Measurements from ENCODE around the gene RIT2. TPM values are rescaled to one million over a fixed set of nuclear protein-coding genes. Genes with fewer than 3 reads are reported as not detected.

The RIT2 gene
- total RNA-seq, 4 donors from 2014 or later = not detected

DNA sequence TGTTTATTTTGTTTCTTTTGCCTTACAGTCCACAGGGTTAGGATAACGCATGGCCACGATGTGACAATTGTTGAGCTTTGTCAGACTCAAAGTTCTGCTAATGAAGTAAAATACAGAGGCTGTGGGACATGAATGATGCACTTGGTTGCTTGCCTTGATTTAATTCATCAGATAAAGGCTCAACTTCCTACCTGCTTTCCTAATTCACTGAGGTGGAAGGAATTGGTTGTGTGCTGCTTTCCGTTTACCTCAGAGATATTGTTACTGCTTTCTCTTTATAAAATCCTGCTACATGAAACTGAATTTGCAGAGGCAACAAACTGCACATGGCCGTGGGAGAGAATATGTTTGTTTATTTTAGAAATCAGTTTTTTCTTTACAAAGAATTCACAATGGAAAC lies 6.6 kb downstream of the RIT2 start:
- H3K4me1 ChIP-seq = no peaks in the 10 kb centered on the region
- ATAC-seq = no peak
- DNase-seq = no peak

DNA sequence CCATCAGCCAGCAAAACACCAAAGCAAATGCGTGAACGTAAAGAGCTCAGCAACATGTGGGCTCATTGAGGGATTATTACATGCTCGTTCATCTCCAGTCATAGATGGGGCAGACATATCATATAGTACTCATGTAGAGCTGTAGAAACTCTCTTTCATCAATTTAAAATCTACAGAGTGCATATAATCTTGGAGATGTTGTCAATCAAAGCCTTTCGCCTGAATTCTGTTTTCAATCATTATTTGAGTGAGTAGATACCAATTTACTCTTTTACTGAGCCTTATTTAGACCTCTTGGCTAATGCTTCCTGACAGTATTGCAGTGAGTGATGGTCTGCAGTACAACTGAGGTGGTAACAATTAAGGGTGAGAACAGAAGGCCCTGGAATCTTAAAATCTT lies 7.0 kb downstream of the RIT2 start:
- in situ Hi-C loops (cut with MboI; ENCODE audit: low sequenced_read_pairs in 4 of 4) (no loop called here), intact Hi-C loops (cut with DNase I; ENCODE audit: low total_unique reads) (no loop called here)
- Histone ChIP-seq H3K4me3 (no peak overlapping the region), H3K27me3 (no peaks in the 10 kb centered on the region), H3K4me1 (no peaks in the 10 kb centered on the region), H3K27ac (no peak overlapping the region), H3K36me3 (no peaks in the 10 kb centered on the region), H3K9me3 (no peaks in the 10 kb centered on the region)
- no peak for TF ChIP-seq POLR2A (IDR thresholded peaks at IDR 0.05)
- TF ChIP-seq, protein P1, sequence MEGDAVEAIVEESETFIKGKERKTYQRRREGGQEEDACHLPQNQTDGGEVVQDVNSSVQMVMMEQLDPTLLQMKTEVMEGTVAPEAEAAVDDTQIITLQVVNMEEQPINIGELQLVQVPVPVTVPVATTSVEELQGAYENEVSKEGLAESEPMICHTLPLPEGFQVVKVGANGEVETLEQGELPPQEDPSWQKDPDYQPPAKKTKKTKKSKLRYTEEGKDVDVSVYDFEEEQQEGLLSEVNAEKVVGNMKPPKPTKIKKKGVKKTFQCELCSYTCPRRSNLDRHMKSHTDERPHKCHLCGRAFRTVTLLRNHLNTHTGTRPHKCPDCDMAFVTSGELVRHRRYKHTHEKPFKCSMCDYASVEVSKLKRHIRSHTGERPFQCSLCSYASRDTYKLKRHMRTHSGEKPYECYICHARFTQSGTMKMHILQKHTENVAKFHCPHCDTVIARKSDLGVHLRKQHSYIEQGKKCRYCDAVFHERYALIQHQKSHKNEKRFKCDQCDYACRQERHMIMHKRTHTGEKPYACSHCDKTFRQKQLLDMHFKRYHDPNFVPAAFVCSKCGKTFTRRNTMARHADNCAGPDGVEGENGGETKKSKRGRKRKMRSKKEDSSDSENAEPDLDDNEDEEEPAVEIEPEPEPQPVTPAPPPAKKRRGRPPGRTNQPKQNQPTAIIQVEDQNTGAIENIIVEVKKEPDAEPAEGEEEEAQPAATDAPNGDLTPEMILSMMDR (IDR thresholded peaks at IDR 0.05 in 4 of 5, conservative IDR thresholded peaks at IDR 0.05 in 1 of 5) = no peak
- ATAC-seq (no peak), DNase-seq (no peak)

More for the DNA sequence above, 6.6 kb downstream of the RIT2 start:
- no peak overlapping the region for H3K27ac ChIP-seq
- H3K27me3 ChIP-seq = no peaks in the 10 kb centered on the region
- H3K36me3 ChIP-seq = no peaks in the 10 kb centered on the region
- no peak overlapping the region for H3K4me3 ChIP-seq
- in situ Hi-C loops (cut with MboI; ENCODE audit: low sequenced_read_pairs in 4 of 4) = no loop called here
- no peaks in the 10 kb centered on the region for H3K9me3 ChIP-seq
- TF ChIP-seq, protein P1 (IDR thresholded peaks at IDR 0.05 in 4 of 5, conservative IDR thresholded peaks at IDR 0.05 in 1 of 5) = no peak
- no peak for TF ChIP-seq POLR2A (IDR thresholded peaks at IDR 0.05)
- intact Hi-C loops (cut with DNase I; ENCODE audit: low total_unique reads) = no loop called here

DNA sequence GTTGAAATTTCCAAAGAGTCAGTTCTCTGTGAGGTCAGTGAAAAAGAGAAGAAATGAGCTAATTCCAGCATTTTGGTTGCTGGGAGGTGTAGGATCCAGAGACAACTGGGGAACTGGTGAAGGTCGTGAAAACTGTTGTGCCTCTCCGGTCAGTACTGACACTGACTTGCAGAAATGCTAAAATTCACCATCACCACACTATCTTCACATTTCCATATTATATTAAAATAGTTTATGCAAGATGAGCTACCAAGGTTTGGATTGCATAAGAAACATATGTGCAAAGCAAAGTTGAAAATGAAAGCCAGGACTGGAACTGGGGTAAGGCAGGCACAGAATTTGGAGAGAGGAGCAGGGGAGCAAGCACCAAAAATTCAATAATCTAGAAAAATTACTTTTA lies 21.8 kb downstream of the RIT2 start:
- H3K9me3 ChIP-seq = no peaks in the 10 kb centered on the region
- no peak for DNase-seq
- no peak for ATAC-seq
- H3K36me3 ChIP-seq = no peaks in the 10 kb centered on the region
- intact Hi-C loops (cut with DNase I; ENCODE audit: low total_unique reads) (no loop called here), in situ Hi-C loops (cut with MboI; ENCODE audit: low sequenced_read_pairs in 4 of 4) (no loop called here)
- H3K27ac ChIP-seq = no peak overlapping the region
- TF ChIP-seq POLR2A (IDR thresholded peaks at IDR 0.05) = no peak
- TF ChIP-seq, protein P1 (IDR thresholded peaks at IDR 0.05 in 4 of 5, conservative IDR thresholded peaks at IDR 0.05 in 1 of 5) = no peak
- H3K27me3 ChIP-seq = no peaks in the 10 kb centered on the region
- H3K4me1 ChIP-seq = no peaks in the 10 kb centered on the region
- H3K4me3 ChIP-seq = no peak overlapping the region

DNA sequence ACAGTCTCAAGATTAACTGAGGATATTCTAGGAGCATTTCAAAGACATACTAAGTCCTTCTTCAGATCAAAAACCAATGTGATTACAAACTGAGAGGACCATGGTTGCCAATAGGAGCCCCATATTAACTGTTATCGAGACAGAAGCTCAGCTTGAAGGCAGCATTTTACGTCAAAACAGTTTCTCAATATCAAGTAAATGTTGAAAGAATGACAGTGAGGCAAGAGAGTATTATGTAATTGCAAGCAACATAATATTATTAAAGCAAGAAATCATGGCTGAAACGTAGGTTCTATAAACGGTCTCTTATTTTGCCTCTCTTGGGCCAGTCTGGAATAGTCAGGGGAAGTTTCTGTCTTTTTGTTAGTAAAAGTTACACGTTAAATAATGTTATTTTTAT lies 22.9 kb downstream of the RIT2 start:
- TF ChIP-seq, protein P1 (IDR thresholded peaks at IDR 0.05 in 4 of 5, conservative IDR thresholded peaks at IDR 0.05 in 1 of 5) = no peak
- TF ChIP-seq POLR2A (IDR thresholded peaks at IDR 0.05) = no peak
- intact Hi-C loops (cut with DNase I; ENCODE audit: low total_unique reads) = no loop called here
- no peaks in the 10 kb centered on the region for H3K9me3 ChIP-seq
- ATAC-seq (no peak), DNase-seq (no peak)
- in situ Hi-C loops (cut with MboI; ENCODE audit: low sequenced_read_pairs in 4 of 4) = no loop called here
- H3K4me3 ChIP-seq = no peak overlapping the region
- no peak overlapping the region for H3K27ac ChIP-seq
- no peaks in the 10 kb centered on the region for H3K27me3 ChIP-seq
- no peaks in the 10 kb centered on the region for H3K36me3 ChIP-seq
- no peaks in the 10 kb centered on the region for H3K4me1 ChIP-seq

DNA sequence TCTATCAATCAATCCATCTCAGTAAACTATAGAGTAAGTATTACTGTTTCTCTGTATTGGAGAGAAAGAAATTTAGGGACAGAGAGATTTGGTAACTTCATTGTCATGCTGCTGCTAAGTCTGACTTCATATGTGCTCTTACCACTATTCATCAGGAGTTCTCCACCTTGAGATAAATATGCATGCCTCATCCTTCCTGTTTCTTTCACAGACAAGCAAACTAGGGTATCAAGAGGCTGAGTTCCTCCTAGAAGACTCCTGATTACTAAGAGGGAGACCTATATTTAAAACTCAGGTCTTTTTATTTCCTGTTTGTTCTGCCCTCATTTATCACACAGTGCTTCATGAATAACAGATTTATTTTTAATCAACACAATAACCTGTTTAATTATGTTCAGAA lies 34.1 kb downstream of the RIT2 start:
- H3K27me3 ChIP-seq = no peaks in the 10 kb centered on the region
- H3K9me3 ChIP-seq = no peaks in the 10 kb centered on the region
- H3K4me1 ChIP-seq = no peaks in the 10 kb centered on the region
- in situ Hi-C loops (cut with MboI; ENCODE audit: low sequenced_read_pairs in 4 of 4) = no loop called here
- DNase-seq (no peak), ATAC-seq (no peak)
- no peaks in the 10 kb centered on the region for H3K36me3 ChIP-seq
- no peak overlapping the region for H3K4me3 ChIP-seq
- H3K27ac ChIP-seq = no peak overlapping the region
- no peak for TF ChIP-seq POLR2A (IDR thresholded peaks at IDR 0.05)
- TF ChIP-seq, protein P1 (IDR thresholded peaks at IDR 0.05 in 4 of 5, conservative IDR thresholded peaks at IDR 0.05 in 1 of 5) = no peak
- intact Hi-C loops (cut with DNase I; ENCODE audit: low total_unique reads) = no loop called here
